Fibroblast of pulmonary artery (primary cell): ENCODE data around the gene DGKI.

Experiments used
- DNase-seq: peaks from one replicate; pipeline ENCODE4 v3.0.0-alpha.2; 2010; ENCODE audit warnings: low read depth
- H3K4me3 ChIP-seq: replicated peaks from 2 replicates; pipeline ENCODE4 v1.5.1; 2011; ENCODE audit warnings: low read depth, mild to moderate bottlenecking, control low read depth, low read length, moderate library complexity
- CTCF ChIP-seq: IDR thresholded peaks from 2 replicates; pipeline ENCODE4 v1.5.1; 2011; ENCODE audit warnings: mild to moderate bottlenecking, control low read depth, low read length, inconsistent platforms; ENCODE audit errors: missing control alignments

The DGKI gene

GRCh38 chr7:137871170-137871915 lies 24.6 kb upstream of the DGKI start:
- TF ChIP-seq CTCF: no peak
- no peak for DNase-seq
- no peak overlapping the region for H3K4me3 ChIP-seq

GRCh38 chr7:137870684-137871083 lies 23.9 kb upstream of the DGKI start:
- TF ChIP-seq CTCF: no peak
- no peak overlapping the region for H3K4me3 ChIP-seq
- DNase-seq: no peak

GRCh38 chr7:137870078-137870477 lies 23.3 kb upstream of the DGKI start:
- no peak for DNase-seq
- no peak for TF ChIP-seq CTCF
- no peak overlapping the region for H3K4me3 ChIP-seq

GRCh38 chr7:137869260-137869659 lies 22.5 kb upstream of the DGKI start:
- no peak for TF ChIP-seq CTCF
- no peak for DNase-seq
- H3K4me3 ChIP-seq: no peak overlapping the region

GRCh38 chr7:137867289-137867688 lies 20.5 kb upstream of the DGKI start:
- H3K4me3 ChIP-seq: no peak overlapping the region
- DNase-seq: no peak
- no peak for TF ChIP-seq CTCF

GRCh38 chr7:137865764-137866163 lies 19.0 kb upstream of the DGKI start:
- TF ChIP-seq CTCF: no peak
- H3K4me3 ChIP-seq: no peak overlapping the region
- DNase-seq: no peak

- no peak for TF ChIP-seq CTCF
- no peak for DNase-seq
- H3K4me3 ChIP-seq: no peak overlapping the region
These were observed 16.2 kb upstream of the DGKI start for GRCh38 chr7:137862964-137863363.
